Renal cortex interstitium (tissue), 11 donors: ENCODE data around the gene OR10G3. TPM values are rescaled to one million over a fixed set of nuclear protein-coding genes. Genes with fewer than 3 reads are reported as not detected.

Experiments
- DNase-seq, 11 donors: peaks; one replicate each; pipeline ENCODE4 v3.0.0-alpha.2; 2013; ENCODE audit warnings: low read depth in 9 of 11, low spot score in 4 of 11; ENCODE audit errors: extremely low read depth in 1 of 11
- polyA plus RNA-seq, 3 donors: library from polyadenylated mRNA; unstranded; fragments of 120-200 nt; gene quantifications; one replicate each; pipeline ENCODE4 v1.2.1, GENCODE V29; 2013; ENCODE audit not compliant: insufficient read length in 3 of 3

Gene OR10G3
- polyA plus RNA-seq, 3 donors, result 0.08 to 0.11 TPM; not detected in 1

GRCh38 chr14:21539189-21539940 is 40.5 kb downstream of the OR10G3 start:
- no peak for DNase-seq

DNA sequence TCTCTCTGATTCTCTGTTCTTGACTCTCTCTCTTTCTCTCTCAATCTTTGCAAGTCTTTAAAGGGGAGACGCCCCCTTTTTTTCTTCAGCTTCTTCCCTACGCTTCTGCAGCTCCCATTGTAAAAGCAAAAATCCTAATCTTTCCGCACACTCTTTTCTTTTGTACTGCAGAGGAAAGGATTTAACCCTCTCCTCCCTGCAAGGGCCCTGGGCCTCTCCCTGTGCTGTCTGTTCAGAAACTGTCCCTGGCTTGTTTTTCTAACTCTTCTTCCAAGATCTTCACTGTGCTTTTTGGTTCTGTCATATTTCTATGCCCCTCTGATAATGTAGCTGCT is 42.8 kb downstream of the OR10G3 start:
- DNase-seq, result no peak

- DNase-seq, result no peak
These were observed 43.3 kb downstream of the OR10G3 start for GRCh38 chr14:21536418-21537089.

GRCh38 chr14:21535545-21536417 is 44.1 kb downstream of the OR10G3 start:
- DNase-seq, result no peak

DNA sequence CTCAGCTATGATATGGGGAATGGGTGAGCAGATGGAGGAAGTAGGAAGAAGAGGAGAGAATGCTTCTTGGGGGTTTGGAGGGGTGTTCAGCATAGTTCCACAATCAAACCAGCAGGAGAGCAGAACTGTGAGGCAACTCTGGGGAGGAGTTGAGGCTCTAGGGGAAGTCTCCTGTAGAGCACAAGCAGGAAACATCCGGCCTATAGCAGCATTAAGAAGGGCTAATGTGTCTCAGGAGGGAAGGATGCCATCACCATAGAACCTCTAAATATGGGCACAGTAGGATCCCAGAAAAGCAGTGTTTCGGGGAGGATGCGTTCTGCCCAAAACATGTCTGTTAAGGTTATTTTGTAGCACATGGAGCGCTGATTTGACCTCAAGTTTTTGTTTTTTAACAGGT is 45.3 kb downstream of the OR10G3 start:
- no peak for DNase-seq

DNA sequence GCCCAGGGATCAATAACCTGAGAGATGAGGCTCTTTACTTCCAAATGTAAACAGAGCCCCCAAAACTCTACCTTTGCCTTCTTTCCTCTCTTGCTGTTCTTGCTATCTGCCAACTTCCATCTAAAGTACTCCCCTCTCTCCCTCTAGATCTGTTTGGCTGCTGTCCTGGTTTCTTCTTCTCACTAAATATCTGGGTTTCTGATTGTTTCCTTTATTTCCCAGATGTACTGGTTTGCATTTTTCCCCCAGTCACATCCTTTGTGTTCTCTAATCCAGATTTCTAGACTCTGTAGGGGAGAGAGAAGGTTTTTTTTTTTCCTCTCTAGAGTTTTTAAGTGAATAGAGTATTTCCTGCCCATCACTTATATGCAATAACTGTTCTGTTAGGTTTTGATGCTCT is 46.6 kb downstream of the OR10G3 start:
- DNase-seq, result no peak

DNA sequence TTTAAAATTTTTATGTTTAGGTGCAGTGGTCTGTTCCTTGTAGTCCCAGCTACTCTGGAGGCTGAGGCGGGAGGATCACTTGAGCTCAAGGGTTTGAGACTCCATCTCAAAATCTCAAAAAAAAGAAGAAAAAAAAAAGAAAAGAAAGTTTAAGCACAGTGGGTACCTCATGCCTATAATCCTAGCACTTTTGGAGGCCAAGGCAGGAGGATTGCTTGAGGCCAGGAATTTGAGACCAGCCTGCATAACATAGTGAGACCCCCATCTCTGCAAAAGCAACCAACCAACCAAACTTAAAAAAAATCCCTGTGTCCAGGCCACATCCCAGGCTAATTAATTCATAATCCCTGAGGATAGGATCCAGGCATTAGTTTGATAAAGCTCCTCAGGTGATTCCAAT is 50.4 kb downstream of the OR10G3 start:
- no peak for DNase-seq

DNA sequence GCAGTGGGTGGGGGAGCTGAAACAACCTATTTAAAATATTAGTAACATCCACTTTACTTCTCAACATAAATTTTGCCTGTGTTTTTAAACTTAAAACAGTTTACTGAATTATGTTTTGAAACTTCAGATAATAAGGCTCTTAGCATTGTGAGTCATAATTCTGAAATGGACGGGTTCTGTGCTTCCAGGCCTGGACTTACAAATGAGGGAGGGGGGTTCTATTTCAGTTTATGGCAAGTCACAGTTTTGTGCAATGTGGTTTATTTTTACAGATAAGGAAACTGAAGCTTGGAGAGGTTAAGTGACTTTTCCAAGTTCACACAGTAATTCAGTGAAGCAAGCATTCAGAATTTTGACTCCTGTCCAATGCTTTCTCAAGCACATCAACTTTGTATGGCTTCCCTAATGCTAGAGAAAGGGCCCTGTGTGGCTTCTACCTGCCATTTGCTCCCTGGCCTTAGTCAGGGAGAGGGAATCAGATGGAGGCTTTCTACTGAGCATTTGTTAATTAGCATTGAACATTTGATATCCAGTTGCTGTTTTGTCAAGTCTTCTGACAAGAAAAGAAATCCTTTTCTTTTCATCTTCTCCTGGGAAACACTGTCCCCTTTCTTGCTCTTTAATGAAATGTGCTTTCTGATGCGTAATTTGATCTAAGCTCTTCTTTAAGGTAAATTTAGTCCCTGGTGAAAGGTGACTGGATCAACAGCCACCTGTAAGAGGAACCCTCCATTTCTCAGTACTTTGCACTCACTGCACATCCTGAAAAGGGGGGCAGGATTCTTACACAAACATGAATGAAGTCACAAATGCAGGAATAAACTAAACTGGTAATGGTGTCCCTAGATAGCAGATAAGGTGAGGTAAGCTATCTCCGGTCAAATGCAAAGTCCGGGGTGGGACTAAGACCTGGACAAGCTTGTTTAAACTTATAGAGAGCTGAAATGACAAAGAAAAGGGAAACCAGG is 51.2 kb downstream of the OR10G3 start:
- peak in 1 of 11 donors; percentile 28 for DNase-seq

GRCh38 chr14:21527318-21527679 is 52.6 kb downstream of the OR10G3 start:
- DNase-seq, result no peak

GRCh38 chr14:21526672-21527317 is 53.1 kb downstream of the OR10G3 start:
- DNase-seq, result peak in 3 of 11 donors; percentile 42 to 64 (median 48)

DNA sequence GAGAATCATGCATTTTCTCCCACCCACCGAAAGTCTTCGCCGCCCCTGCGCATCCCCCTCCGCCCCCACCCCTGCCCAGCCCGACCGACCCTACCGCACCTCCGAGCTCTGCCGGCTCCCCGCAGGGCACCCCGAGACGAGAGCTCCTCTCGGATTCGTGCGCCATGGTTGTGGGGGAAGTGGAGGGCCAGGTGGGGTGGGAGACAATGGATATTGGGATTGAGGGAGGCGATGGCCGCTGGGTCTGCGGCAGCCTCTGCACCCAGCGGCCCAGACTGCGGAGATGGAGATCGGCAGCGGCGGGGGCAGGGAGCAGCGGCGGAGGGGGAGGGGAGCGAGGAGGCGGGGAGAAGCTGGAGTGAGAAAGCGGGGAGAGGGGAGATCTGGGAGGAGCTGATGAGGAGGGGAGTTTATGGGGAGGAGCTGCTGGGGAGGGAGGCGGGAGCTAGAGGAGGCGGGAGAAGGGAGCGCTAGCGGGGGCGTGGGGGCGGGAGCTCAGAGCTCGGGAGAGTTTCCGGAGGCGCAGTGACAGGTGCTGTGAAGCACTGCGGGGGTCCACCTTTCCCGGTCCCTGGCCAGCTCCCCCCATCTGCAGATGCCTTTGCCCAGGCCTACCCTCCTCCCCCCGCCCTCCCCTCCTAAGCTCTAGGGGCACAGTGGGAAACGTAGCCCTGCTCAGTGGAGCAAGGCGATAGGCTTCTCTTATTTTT is 53.8 kb downstream of the OR10G3 start, which contains the start of gene SALL2:
Gene SALL2 (minus strand): TSS at position 385 of the 710 bp plus-strand sequence. CDS start 219 bp downstream, at position 166.
- peak; percentile 61 to 93 (median 85) for DNase-seq

- peak in 3 of 11 donors; percentile 20 to 37 (median 31) for DNase-seq
These were observed 54.3 kb downstream of the OR10G3 start for GRCh38 chr14:21525571-21525961.

GRCh38 chr14:21524575-21525490 is 55.0 kb downstream of the OR10G3 start:
- DNase-seq, result no peak

DNA sequence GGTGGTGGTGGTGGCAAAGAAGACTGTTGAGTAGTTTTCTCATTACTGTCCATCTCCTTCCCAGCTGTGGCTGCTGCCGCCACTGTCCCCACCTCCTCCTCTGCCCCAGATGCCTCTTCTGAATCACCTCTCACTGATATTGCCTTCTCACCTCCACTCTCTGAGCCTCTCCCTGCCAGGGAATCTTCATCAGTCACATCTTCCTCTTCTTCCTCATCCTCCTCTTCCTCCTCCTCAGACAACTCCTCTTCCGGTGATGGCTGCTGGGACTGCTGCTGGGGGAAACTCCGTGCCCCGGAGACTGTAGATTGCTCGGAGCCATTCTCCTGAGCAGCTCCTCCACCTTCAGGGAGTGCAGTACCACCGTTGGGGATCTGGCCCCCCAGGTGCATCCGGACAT is 56.7 kb downstream of the OR10G3 start:
- no peak for DNase-seq

DNA sequence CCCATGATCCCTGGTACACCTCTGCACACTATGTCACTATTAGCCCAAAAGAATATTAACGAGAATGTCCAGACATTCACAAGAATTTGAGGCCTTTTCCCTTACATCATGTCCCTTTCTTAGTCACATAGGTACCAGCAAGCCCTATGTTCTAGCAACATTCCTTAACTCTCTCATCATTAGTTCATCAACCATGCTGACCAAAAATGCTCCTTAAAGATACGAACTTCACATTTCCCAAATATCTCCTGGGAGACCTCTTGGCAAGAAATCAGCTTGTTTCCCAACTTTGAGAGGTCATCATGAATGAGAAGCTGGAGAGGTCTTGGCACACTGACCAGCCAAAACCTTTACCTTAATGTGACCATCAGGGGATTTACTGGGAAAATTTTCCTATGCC is 58.4 kb downstream of the OR10G3 start:
- DNase-seq, result no peak

DNA sequence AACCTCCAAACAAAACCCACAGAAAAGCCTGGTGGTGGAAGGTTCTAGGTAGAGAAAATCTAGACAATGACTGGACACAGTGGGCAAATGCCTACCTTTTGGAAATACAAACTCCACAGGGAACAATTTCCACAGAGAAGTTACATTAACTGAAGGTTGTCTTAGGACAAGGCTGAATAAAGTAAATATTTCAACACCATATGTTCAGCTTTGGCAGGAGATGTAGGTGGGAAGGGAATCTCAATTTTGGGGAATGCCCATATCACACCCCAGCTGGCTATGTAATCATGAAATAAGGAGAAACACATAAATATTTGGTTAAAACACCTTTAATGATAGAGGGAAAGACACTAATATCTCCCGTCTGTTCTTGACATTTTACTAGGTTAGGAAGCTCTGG is 59.1 kb downstream of the OR10G3 start:
- no peak for DNase-seq

DNA sequence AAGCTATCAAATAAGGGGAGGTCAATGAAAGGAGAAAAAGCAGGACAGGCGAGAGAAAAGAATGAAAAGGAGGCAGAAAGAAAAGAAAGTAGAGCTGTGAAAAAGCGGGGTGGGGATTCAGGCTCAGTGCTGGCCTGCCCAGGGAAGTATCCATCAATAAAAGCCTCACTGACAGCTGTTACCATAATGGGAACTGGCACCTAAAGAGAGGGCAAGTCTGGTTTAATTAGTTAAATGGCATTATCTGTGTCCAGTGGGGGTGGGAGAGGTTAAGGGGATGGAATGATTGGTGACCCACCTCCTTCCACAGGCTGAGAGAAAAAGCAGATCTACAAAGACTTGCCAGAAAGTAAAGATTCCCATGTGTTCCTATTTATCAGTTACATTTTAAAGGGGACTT is 61.2 kb downstream of the OR10G3 start:
- no peak for DNase-seq
